GM12865 (cell line): Measurements from ENCODE around the gene LY6G5C.

Experiments used
- DNase-seq: peaks from one replicate; pipeline ENCODE4 v3.0.0; 2010; ENCODE audit warnings: low read depth
- H3K4me3 ChIP-seq: 2 replicates; pipeline ENCODE4 v1.5.1; 2011; ENCODE audit warnings: mild to moderate bottlenecking, low read depth, low read length, control low read depth
- TF ChIP-seq, protein P1 (sequence below): IDR thresholded peaks from 2 replicates; pipeline ENCODE4 v1.5.1; 2011; ENCODE audit warnings: low read length, control low read depth, low read depth, inconsistent platforms; ENCODE audit not compliant: insufficient read depth; ENCODE audit errors: missing control alignments

The LY6G5C gene

DNA sequence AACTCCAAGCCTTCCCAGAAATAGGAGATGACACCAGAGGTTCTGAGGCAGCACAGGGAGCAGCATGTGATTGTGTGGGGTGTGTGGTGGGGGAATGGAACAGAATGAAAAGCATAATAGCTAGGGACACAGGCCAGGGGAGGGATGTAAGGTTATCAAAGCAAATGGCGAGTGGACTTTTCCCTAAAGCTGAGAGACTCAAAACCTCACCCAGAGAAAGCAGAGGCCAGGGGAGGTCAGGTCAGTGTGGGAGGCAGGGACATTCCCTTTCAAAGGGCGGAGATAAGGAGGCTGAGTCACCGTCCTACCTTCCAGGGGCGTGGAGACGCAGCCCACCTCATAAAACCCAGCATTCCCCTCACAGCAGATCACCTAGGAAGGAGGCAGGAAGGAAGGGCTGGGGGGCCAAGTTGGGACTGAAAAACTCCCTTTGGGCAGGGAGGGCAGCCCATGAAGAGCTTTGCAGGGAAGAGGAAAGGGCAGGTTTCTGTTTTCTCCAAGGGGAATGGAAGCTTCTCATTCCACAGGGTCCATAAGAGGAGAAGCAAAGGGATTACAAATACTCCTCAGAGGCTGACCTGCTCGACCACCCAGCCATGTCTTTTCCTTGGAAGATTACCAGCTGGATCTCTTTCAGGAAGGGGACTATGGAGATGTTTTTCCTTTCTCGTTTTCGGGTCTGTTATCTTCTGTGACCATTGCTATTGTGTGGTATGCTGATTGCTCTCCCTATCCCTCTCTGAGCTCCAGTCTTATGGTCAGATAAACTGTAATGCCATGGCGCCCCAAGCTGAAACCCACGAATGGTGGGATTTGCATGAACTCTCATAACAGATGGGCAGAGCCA, 9.6 kb upstream of the LY6G5C start:
- TF ChIP-seq, protein P1, sequence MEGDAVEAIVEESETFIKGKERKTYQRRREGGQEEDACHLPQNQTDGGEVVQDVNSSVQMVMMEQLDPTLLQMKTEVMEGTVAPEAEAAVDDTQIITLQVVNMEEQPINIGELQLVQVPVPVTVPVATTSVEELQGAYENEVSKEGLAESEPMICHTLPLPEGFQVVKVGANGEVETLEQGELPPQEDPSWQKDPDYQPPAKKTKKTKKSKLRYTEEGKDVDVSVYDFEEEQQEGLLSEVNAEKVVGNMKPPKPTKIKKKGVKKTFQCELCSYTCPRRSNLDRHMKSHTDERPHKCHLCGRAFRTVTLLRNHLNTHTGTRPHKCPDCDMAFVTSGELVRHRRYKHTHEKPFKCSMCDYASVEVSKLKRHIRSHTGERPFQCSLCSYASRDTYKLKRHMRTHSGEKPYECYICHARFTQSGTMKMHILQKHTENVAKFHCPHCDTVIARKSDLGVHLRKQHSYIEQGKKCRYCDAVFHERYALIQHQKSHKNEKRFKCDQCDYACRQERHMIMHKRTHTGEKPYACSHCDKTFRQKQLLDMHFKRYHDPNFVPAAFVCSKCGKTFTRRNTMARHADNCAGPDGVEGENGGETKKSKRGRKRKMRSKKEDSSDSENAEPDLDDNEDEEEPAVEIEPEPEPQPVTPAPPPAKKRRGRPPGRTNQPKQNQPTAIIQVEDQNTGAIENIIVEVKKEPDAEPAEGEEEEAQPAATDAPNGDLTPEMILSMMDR = no peak
- no peak for DNase-seq
- no peak overlapping the region for H3K4me3 ChIP-seq

GRCh38 chr6:31689249-31690110, 8.6 kb upstream of the LY6G5C start:
- H3K4me3 ChIP-seq = no peak overlapping the region
- DNase-seq = no peak
- TF ChIP-seq, protein P1 = peak; percentile 52

GRCh38 chr6:31687860-31688693, 7.2 kb upstream of the LY6G5C start:
- TF ChIP-seq, protein P1 = no peak
- H3K4me3 ChIP-seq = no peak overlapping the region
- DNase-seq = no peak

- DNase-seq = no peak
- H3K4me3 ChIP-seq = no peak overlapping the region
- TF ChIP-seq, protein P1 = no peak
These were observed 6.5 kb upstream of the LY6G5C start for GRCh38 chr6:31687321-31687720.

DNA sequence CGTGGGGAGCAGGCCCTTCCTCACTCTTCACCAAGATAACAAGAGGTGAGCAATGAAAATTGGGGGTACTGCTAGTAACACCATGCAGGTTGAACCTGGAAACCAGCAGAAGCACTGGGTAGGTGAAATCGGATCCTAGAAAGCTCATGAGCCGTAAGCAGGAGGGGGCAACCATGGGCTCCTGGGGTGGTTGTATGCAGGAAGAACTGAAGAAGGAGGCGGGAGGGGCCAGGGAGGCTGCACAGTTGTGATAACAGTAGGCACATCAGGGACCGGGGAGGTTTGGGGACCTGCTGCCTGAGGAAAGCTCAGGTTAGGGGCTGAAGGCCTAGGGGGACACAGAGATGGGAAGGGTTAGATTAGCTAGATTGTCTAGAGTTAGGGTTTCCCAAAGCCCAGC, 5.6 kb upstream of the LY6G5C start:
- no peak for DNase-seq
- TF ChIP-seq, protein P1 = no peak
- H3K4me3 ChIP-seq = no peak overlapping the region

- DNase-seq = no peak
- no peak overlapping the region for H3K4me3 ChIP-seq
- TF ChIP-seq, protein P1 = no peak
These were observed 2.7 kb upstream of the LY6G5C start for GRCh38 chr6:31683591-31683990.
